WERI-Rb-1 (cell line): ENCODE results near the gene BTBD18.

ENCODE experiments used
- DNase-seq: peaks from one replicate; pipeline ENCODE4 v3.0.0-alpha.2; 2020
- H3K27ac ChIP-seq: fragments of 250-450 bp; sonication (Bioruptor Pico); 2 replicates; pipeline ENCODE4 v1.5.1; 2020; ENCODE audit warnings: mild to moderate bottlenecking, moderate library complexity
- H3K27me3 ChIP-seq: fragments of 250-450 bp; sonication (Bioruptor Pico); 2 replicates; pipeline ENCODE4 v1.5.1; 2021; ENCODE audit warnings: mild to moderate bottlenecking, low read depth, moderate library complexity; ENCODE audit not compliant: insufficient read depth, severe bottlenecking
- H3K36me3 ChIP-seq: fragments of 250-450 bp; sonication (Bioruptor Pico); 2 replicates; pipeline ENCODE4 v1.5.1; 2020; ENCODE audit warnings: mild to moderate bottlenecking, moderate library complexity
- H3K4me3 ChIP-seq: 2 replicates; pipeline ENCODE4 v1.5.1; 2011; ENCODE audit warnings: low read depth, mild to moderate bottlenecking, control low read depth, low read length
- H3K9me3 ChIP-seq: fragments of 250-450 bp; sonication (Bioruptor Pico); 2 replicates; pipeline ENCODE4 v1.5.1; 2021; ENCODE audit warnings: mild to moderate bottlenecking, moderate library complexity; ENCODE audit not compliant: severe bottlenecking
- CTCF ChIP-seq: IDR thresholded peaks from 2 replicates; pipeline ENCODE4 v1.5.1; 2011; ENCODE audit warnings: low read depth, mild to moderate bottlenecking, control low read depth, inconsistent platforms, low read length

The BTBD18 gene

DNA sequence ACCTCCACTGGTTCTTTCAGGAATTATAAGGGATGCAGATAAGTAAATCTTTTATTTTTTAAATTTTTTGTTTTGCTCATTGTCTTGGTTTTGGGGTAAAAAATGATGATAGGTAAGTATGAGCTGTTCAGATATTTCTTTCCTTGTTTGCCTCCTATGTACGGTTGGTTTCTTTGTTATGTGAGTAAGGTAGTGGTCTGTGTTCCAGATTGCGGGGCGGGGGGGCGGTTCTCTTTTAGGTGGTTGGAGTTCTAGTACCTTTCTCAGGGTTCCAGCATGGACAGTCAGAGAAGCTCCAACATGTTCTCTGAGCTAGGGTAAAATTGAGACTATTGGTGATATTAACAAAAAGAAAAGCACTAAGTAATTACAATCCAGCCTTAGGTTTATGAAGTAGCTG is 12.4 kb upstream of the BTBD18 start:
- Histone ChIP-seq H3K27me3 (no peaks in the 10 kb centered on the region), H3K4me3 (no peak overlapping the region), H3K27ac (no peak overlapping the region), H3K36me3 (no peaks in the 10 kb centered on the region), H3K9me3 (no peaks in the 10 kb centered on the region)
- DNase-seq, result no peak
- no peak for TF ChIP-seq CTCF

GRCh38 chr11:57763568-57763967 is 11.9 kb upstream of the BTBD18 start:
- Histone ChIP-seq H3K4me3 (no peak overlapping the region), H3K27me3 (no peaks in the 10 kb centered on the region), H3K27ac (no peak overlapping the region), H3K36me3 (no peaks in the 10 kb centered on the region), H3K9me3 (no peaks in the 10 kb centered on the region)
- no peak for DNase-seq
- TF ChIP-seq CTCF, result no peak

DNA sequence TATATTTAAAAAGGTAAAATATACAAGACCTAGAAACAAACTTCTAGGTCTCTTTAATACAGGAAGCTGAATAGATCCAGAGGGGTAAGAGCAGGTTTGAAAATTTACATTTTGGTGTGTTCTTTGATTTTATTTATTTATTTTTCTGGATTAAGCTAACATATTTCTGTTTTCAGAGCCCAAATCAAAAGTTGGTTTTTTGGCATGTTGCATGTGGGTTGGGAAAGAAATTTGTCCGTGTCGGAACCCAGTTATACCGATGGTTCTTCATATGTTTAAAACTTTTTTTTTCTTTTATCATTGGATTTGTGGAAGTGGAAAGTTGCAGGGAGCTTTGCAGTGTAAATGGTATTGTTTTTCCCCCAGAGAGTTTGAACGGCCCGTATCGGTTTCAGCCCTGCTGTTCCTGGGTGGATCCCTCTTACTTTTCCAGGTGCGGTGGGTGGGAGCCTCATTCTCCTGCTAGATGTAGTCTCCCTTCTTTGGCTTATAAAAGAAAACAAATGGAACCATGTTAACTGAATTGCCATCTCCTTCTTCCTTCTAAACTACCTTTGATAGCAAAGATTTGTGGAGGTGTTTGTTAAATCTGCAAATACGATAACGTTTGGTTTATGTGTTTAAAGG is 10.7 kb upstream of the BTBD18 start:
- Histone ChIP-seq H3K4me3 (no peak overlapping the region), H3K27ac (no peak overlapping the region), H3K27me3 (no peaks in the 10 kb centered on the region), H3K36me3 (no peaks in the 10 kb centered on the region), H3K9me3 (no peaks in the 10 kb centered on the region)
- no peak for TF ChIP-seq CTCF
- DNase-seq, result no peak

- no peaks in the 10 kb centered on the region for H3K36me3 ChIP-seq
- H3K9me3 ChIP-seq, result no peaks in the 10 kb centered on the region
- no peaks in the 10 kb centered on the region for H3K27me3 ChIP-seq
- H3K27ac ChIP-seq, result no peak within 1 kb of the TSS
- no peak for DNase-seq
- TF ChIP-seq CTCF, result no peak
- no peak within 1 kb of the TSS for H3K4me3 ChIP-seq
Observed at GRCh38 chr11:57761301-57762234, 9.9 kb upstream of the BTBD18 start, which contains the start of gene CTNND1. Gene CTNND1, plus strand, starts transcription at chr11:57761802. Its CDS starts 29,677 bp downstream, at chr11:57791479.

DNA sequence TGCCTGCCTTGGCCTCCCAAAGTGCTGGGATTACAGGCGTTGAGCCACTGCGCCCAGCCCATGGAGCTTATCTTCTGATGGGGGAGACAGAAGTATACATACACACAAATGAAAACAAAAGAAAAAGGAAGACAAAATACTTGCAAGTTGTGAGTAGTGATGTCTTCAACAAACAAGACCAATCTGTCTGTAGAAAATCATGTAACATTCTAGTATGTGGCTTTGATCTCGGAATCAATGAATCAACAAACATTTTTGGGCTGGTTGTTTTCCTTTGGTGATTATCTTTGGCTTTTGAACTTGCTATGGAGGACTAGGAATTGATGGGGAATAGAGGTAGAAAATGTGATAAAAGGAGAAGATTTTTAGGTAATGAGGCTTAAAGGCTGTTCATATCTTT is 6.6 kb upstream of the BTBD18 start:
- no peaks in the 10 kb centered on the region; the same call in 1 of the 2 replicates for H3K36me3 ChIP-seq
- H3K27me3 ChIP-seq, result no peaks in the 10 kb centered on the region
- no peak overlapping the region for H3K27ac ChIP-seq
- TF ChIP-seq CTCF, result no peak
- H3K4me3 ChIP-seq, result no peak overlapping the region
- H3K9me3 ChIP-seq, result no peaks in the 10 kb centered on the region
- no peak for DNase-seq
